GM10266 (cell line): ENCODE results near the gene TBCD.

Experiments
- DNase-seq: peaks from one replicate; pipeline ENCODE4 v3.0.0; 2012; ENCODE audit errors: extremely low spot score
- CTCF ChIP-seq: IDR thresholded peaks from 2 replicates; pipeline ENCODE4 v1.5.1; 2012; ENCODE audit warnings: mild to moderate bottlenecking, low read depth; ENCODE audit not compliant: control insufficient read depth, insufficient read depth; ENCODE audit errors: missing control alignments

TBCD gene

GRCh38 chr17:82891911-82892310, 140.0 kb downstream of the TBCD start:
- no peak for DNase-seq
- no peak for TF ChIP-seq CTCF

- no peak for DNase-seq
- TF ChIP-seq CTCF: no peak
These were observed 141.2 kb downstream of the TBCD start for GRCh38 chr17:82892899-82893565.

GRCh38 chr17:82893779-82894178, 141.9 kb downstream of the TBCD start:
- no peak for TF ChIP-seq CTCF
- no peak for DNase-seq

GRCh38 chr17:82894389-82894788, 142.5 kb downstream of the TBCD start:
- no peak for DNase-seq
- no peak for TF ChIP-seq CTCF

- DNase-seq: no peak
- no peak for TF ChIP-seq CTCF
These were observed 143.2 kb downstream of the TBCD start for GRCh38 chr17:82895087-82895486.

GRCh38 chr17:82896071-82897000, 144.5 kb downstream of the TBCD start:
- DNase-seq: no peak
- TF ChIP-seq CTCF: no peak

GRCh38 chr17:82897514-82898249, 145.8 kb downstream of the TBCD start:
- TF ChIP-seq CTCF: no peak

More at GRCh38 chr17:82897514-82898249, 145.8 kb downstream of the TBCD start:
- DNase-seq: no peak
